ENCODE results near the gene RBP3.

- TF ChIP-seq CTCF (IDR thresholded peaks at IDR 0.05) (no peak), POLR2A (IDR thresholded peaks at IDR 0.05) (no peak)
Observed at GRCh38 chr10:47334466-47335295, 13.5 kb upstream of the RBP3 start.
